NCI-H187 treated with DMSO at 0.1 percent for 48 hours (cell line): ENCODE results near the gene CERT1.
"Not testable (repeated sequence)": the region's sequence is repeated elsewhere in the genome, so short reads cannot be mapped to it uniquely, and the experiment has no call there.

Source experiments
- DNase-seq: peaks from one replicate; lab custom pipeline; 2025; lab: John Stamatoyannopoulos, UW

CERT1 gene

GRCh38 chr5:75342836-75343235 is 168.6 kb downstream of the CERT1 start:
- no peak for DNase-seq

- no peak for DNase-seq
Measured at GRCh38 chr5:75341934-75342333, 169.5 kb downstream of the CERT1 start.

GRCh38 chr5:75340714-75341478 is 170.5 kb downstream of the CERT1 start:
- DNase-seq, result no peak

DNA sequence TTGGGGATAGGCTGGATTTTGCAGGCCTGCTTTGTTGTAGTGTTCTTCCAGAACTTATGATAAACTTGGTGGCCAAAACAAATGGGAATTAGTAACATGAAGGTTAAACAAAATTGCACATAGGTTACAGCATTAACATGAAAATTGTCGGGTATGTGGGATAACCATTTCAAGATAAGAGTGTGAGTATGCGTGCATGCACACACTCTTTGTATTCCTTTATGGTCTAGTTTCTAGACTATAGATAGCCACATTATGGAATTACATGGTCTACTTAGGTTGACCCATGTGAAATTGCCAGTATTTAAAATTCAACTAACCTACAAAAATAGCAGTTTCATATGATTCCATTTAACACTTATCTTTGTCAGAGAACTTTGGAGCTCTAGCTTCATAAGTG is 173.0 kb downstream of the CERT1 start:
- no peak for DNase-seq

DNA sequence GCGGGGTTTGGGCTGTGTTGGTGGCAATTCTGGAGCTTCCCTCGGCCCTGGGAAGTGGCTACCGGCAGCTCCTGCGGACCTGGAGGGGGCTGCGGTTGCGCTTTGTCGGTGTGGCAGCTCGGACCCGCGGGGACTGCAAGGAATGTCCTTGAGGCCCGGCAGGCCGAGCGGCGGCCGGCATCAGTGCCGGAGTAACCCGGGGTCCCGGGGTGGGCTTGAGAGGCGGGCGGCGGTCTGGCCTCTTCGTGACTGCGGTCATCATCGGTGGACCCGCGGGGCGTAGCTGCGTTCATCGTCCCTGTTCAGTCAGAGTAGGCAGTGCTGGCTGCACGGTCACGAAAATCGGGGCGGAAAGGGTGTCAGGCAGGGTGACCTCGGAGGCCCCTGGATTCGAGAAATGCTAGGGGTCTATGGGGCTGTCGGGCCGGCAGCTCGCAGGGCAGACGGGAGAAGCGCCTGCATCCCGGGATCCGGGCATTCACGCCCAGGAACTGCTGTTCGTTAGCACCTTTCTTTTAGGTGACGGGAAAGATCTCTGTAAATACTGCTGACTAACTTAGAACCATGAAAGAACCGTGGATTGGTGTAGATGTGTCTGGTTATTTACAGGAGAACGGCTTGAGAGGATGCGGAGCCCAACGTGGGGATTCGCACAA is 173.9 kb downstream of the CERT1 start:
- no peak for DNase-seq

- DNase-seq, result peak; percentile 96
Measured at GRCh38 chr5:75336615-75337336, 174.7 kb downstream of the CERT1 start, which contains the start of gene HMGCR. HMGCR (plus strand) TSS chr5:75337220; CDS start chr5:75342606, 5,386 bp downstream.

DNA sequence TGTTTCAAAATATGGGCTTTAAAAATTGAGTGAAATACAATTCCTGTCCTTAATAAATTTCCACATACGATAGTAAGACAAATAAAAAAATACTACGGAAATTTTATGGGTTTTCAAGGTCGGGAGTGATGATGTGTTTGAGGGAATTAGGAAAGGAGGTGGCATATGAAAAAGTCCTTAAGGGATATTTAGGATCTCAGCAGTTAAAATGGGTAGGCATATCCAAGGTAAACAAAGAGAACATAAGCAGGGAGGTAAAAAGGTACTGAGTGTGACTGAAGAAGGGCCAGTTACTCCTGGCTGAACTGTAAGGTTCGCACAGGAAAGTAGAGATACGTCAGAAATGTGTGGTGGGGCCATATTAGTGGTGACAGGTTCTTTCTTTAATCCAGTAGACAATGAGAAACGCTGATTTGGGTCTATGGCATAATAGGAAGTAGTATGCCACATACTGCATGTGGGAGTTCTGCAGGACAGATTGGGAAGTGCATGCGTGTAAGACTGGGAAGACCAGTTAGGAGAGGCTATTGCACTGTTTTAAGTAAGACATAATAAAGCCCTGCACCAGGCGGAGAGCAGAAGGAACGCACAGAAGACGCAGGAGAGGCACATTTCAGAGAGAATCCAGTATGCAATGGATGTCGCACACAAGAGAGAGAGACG is 175.3 kb downstream of the CERT1 start:
- DNase-seq, result peak; percentile 51

DNA sequence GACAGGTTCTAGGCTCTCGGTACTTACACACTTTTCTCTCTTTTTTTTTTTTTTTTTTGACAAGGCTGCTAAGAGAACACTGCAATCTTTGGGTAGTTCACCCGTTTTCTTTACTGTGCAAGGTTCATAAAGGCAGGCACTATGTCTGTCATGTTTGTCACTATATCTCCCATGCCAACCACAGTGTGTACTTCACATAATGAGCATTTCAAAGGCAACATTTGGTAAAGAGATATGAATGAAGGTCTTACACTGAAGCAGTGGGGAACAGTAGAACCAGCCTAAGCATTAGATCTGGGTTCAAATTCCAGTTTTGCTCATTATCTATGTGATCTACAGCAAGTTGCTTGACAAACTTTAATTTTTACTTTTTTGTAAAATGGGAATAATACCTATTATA is 175.9 kb downstream of the CERT1 start:
- no peak for DNase-seq

DNA sequence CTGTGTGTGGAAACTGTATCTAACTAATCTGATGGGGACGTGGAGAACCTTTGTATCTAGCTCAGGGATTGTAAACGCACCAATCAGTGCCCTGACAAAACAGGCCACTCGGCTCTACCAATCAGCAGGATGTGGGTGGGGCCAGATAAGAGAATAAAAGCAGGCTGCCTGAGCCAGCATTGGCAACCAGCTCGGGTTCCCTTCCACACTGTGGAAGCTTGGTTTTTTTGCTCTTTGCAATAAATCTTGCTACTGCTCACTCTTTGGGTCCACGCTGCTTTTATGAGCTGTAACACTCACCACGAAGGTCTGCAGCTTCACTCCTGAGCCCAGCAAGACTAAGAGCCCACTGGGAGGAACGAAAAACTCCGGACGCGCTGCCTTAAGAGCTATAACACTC is 177.0 kb downstream of the CERT1 start:
- not testable (repeated sequence) for DNase-seq

GRCh38 chr5:75333759-75334158 is 177.7 kb downstream of the CERT1 start:
- DNase-seq, result not testable (repeated sequence)

- DNase-seq, result no peak
Measured at GRCh38 chr5:75331095-75332090, 180.0 kb downstream of the CERT1 start.

DNA sequence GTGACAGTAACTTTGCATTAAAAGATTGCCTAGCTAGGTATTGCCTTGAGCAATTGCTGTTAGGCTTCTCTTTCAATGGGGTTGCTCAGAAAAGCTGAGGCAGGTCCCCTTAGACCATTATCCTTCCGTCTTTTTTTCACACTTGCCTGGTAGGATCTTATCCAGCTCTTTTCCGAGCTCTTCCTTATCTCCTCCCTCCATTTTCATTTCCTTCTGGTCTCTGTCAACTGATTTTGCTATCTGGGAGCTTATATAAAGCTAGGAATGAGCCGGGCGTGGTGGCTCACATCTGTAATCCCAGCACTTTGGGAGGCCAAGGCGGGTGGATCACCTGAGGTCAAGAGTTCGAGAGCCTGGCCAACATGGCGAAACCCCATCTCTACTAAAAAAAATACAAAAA is 181.0 kb downstream of the CERT1 start:
- DNase-seq, result no peak
